GM12891 (cell line): Measurements from ENCODE around the gene C10orf71.

ENCODE experiments used
- PAX5 ChIP-seq: IDR thresholded peaks from 2 replicates; pipeline ENCODE4 v1.6.1; 2011; ENCODE audit warnings: low read length, moderate library complexity, mild to moderate bottlenecking; ENCODE audit not compliant: insufficient read depth, severe bottlenecking
- POLR2A ChIP-seq: IDR thresholded peaks from 2 replicates; pipeline ENCODE4 v1.6.1; 2011; ENCODE audit warnings: low read depth, low read length, control low read depth
- POLR2AphosphoS5 ChIP-seq: IDR thresholded peaks from 2 replicates; pipeline ENCODE4 v1.6.1; 2011; ENCODE audit warnings: low read depth, low read length, control low read depth

DNA sequence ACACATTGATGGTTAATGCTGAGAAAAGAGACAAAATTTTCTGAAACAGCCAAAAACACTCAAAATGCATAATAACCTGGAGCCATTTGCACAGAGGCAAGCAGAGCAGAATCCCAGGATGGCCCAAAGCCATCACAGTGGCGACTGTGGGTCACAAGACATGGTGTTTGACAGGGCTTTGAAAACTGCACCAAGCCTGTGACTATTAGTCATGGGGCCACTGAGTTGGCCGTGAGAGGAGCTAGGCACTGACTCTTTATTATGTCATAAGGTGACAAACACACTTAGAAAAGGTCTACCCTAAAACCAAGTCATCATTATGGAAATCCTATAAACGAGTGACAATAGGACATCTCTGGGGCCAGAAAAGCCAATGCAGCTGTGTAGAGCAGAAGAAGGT, 73.0 kb downstream of the C10orf71 start:
- TF ChIP-seq POLR2A (no peak), POLR2AphosphoS5 (no peak), PAX5 (no peak)
